ENCODE measurements around the gene RSPRY1. TPM values are rescaled to one million over a fixed set of nuclear protein-coding genes. Genes with fewer than 3 reads are reported as not detected.

RSPRY1 gene
- total and polyA plus RNA-seq, 2 of the 8 experiments (the other 6 are each of a cell fraction or from before 2014, with no cell fraction given) = 11.5 to 32.5 TPM

GRCh38 chr16:57236022-57236350, 49.9 kb downstream of the RSPRY1 start:
- no peak for FAIRE-seq
- CTCF ChIA-PET (ENCODE audit: partially characterized antibody) = interaction anchor here (0.5 to 1.3 kb wide), 3 partner anchors 12 to 14 kb away, joined by 3 read pairs; no protein-coding TSS in a partner anchor
- Histone ChIP-seq H2BK5ac (ENCODE audit: low read depth, low read length) (no peak overlapping the region), H3K23ac (ENCODE audit: insufficient read length) (no peak overlapping the region), H2AK5ac (ENCODE audit: low read depth, low read length) (no peak overlapping the region), H4K20me1 (replicated peaks in 1 of 2; ENCODE audit: control insufficient read depth in 1 of 2, insufficient read depth in 2 of 2, low read length in 2 of 2) (no peaks in the 10 kb centered on the region), H3K4me3 (ENCODE audit: extremely low read depth in 1 of 4, insufficient read depth in 2 of 4, low read depth in 3 of 4, low read length in 4 of 4) (no peak overlapping the region), H3K27me3 (replicated peaks in 1 of 4; ENCODE audit: control insufficient read depth in 3 of 4, extremely low read depth in 1 of 4, insufficient read depth in 3 of 4, low read length in 3 of 4) (no peaks in the 10 kb centered on the region), H2BK12ac (ENCODE audit: low read depth, low read length) (no peak overlapping the region), H3K9ac (replicated peaks in 1 of 4; ENCODE audit: extremely low read depth in 1 of 4, low read depth in 3 of 4, low read length in 3 of 4) (no peak overlapping the region), H2BK20ac (ENCODE audit: low read length) (no peak overlapping the region), H3K23me2 (ENCODE audit: low read depth, low read length) (peaks cover 2% of the 10 kb centered on the region), H3K4me1 (replicated peaks in 1 of 4; ENCODE audit: control insufficient read depth in 3 of 4, insufficient read depth in 4 of 4, low read length in 3 of 4) (no peaks in the 10 kb centered on the region), H3K79me2 (ENCODE audit: control insufficient read depth in 1 of 2, insufficient read depth in 2 of 2, low read length in 2 of 2) (no peaks in the 10 kb centered on the region), H3K79me1 (ENCODE audit: low read depth, low read length) (no peaks in the 10 kb centered on the region), H2BK120ac (replicated peaks; ENCODE audit: low read depth, low read length) (no peak overlapping the region), H4K5ac (ENCODE audit: insufficient read length, low read depth, low read length) (no peak overlapping the region), H3K56ac (replicated peaks; ENCODE audit: insufficient read length, low read depth, low read length) (no peak overlapping the region), H2AFZ (ENCODE audit: low read length) (no peak overlapping the region), H3K27ac (ENCODE audit: low read depth, low read length) (no peak overlapping the region), H3K4ac (replicated peaks; ENCODE audit: insufficient read length, low read depth, low read length) (no peak overlapping the region), H3K36me3 (ENCODE audit: control insufficient read depth in 2 of 4, insufficient read depth in 4 of 4, low read length in 3 of 4) (peaks cover 18 to 38% (median 29%) of the 10 kb centered on the region in 4 experiments; a peak in 7 of 8 replicates), H3K14ac (ENCODE audit: insufficient read length) (no peak overlapping the region), H3K4me2 (ENCODE audit: insufficient read depth in 1 of 2, low read depth in 2 of 2, low read length in 2 of 2) (no peak overlapping the region), H3K18ac (ENCODE audit: extremely low read depth, low read length) (no peak overlapping the region), H2BK15ac (ENCODE audit: low read length) (no peak overlapping the region), H3K9me3 (ENCODE audit: insufficient read depth in 2 of 2, low read depth in 1 of 2, low read length in 1 of 2) (no peaks in the 10 kb centered on the region), H4K8ac (ENCODE audit: extremely low read depth, insufficient read depth, low read length) (no peak overlapping the region), H4K91ac (replicated peaks; ENCODE audit: insufficient read length, low read length) (no peak overlapping the region)
- POLR2A ChIA-PET (ENCODE audit: partially characterized antibody) = interaction anchor here (1.4 kb wide), 1 partner anchor 10 kb away, joined by 3 read pairs; no protein-coding TSS in a partner anchor
- no peak for DNase-seq (ENCODE audit: low read depth in 1 of 2, low spot score in 2 of 2)
- TF ChIP-seq CBX5 (IDR thresholded peaks at IDR 0.05; ENCODE audit: low read depth, low read length) (no peak), SUZ12 (IDR thresholded peaks at IDR 0.05; ENCODE audit: low read length) (no peak), RFX5 (IDR thresholded peaks at IDR 0.05; ENCODE audit: borderline replicate concordance, low read depth, low read length) (no peak), PHF8 (conservative IDR thresholded peaks at IDR 0.05; ENCODE audit: low read depth, low read length) (no peak)

Data from H1 (cell line).